HG03135 (cell line): ENCODE data around the gene RNF20.
"Not testable (repeated sequence)": the region's sequence is repeated elsewhere in the genome, so short reads cannot be mapped to it uniquely, and the experiment has no call there.

Experiments used
- ATAC-seq: cut with Tn5 transposase; IDR thresholded peaks from one replicate; pipeline ENCODE4 v1.9.1; 2021; ENCODE audit warnings: mild to moderate bottlenecking, moderate library complexity; ENCODE audit not compliant: unreplicated experiment

The RNF20 gene

GRCh38 chr9:101533334-101534204 lies at the start of gene RNF20:
Gene RNF20, plus strand, starts transcription at chr9:101533853. Its CDS starts 1,571 bp downstream, at chr9:101535424.
- peak; percentile 99 for ATAC-seq

- ATAC-seq, result no peak
Measured at GRCh38 chr9:101484046-101484445, 49.6 kb upstream of the RNF20 start.

GRCh38 chr9:101485924-101486692 lies 47.5 kb upstream of the RNF20 start:
- no peak for ATAC-seq

- no peak for ATAC-seq
Measured at GRCh38 chr9:101486693-101487442, 46.8 kb upstream of the RNF20 start.

- ATAC-seq, result no peak
Measured at GRCh38 chr9:101487443-101487840, 46.2 kb upstream of the RNF20 start.

- no peak for ATAC-seq
Measured at GRCh38 chr9:101495810-101496209, 37.8 kb upstream of the RNF20 start.

GRCh38 chr9:101498323-101498722 lies 35.3 kb upstream of the RNF20 start:
- no peak for ATAC-seq

GRCh38 chr9:101504188-101504587 lies 29.5 kb upstream of the RNF20 start:
- ATAC-seq, result no peak

- ATAC-seq, result no peak
Measured at GRCh38 chr9:101508211-101508610, 25.4 kb upstream of the RNF20 start.

- no peak for ATAC-seq
Measured at GRCh38 chr9:101509572-101509971, 24.1 kb upstream of the RNF20 start.

GRCh38 chr9:101510459-101510858 lies 23.2 kb upstream of the RNF20 start:
- ATAC-seq, result no peak

GRCh38 chr9:101511009-101511408 lies 22.6 kb upstream of the RNF20 start:
- ATAC-seq, result no peak

- no peak for ATAC-seq
Measured at GRCh38 chr9:101512116-101512515, 21.5 kb upstream of the RNF20 start.

- ATAC-seq, result no peak
Measured at GRCh38 chr9:101513351-101513750, 20.3 kb upstream of the RNF20 start.

- no peak for ATAC-seq
Measured at GRCh38 chr9:101514071-101514470, 19.6 kb upstream of the RNF20 start.

GRCh38 chr9:101516655-101517054 lies 17.0 kb upstream of the RNF20 start:
- no peak for ATAC-seq

GRCh38 chr9:101518489-101518888 lies 15.2 kb upstream of the RNF20 start:
- not testable (repeated sequence) for ATAC-seq

GRCh38 chr9:101524371-101524770 lies 9.3 kb upstream of the RNF20 start:
- ATAC-seq, result no peak

- ATAC-seq, result no peak
Measured at GRCh38 chr9:101527066-101527465, 6.6 kb upstream of the RNF20 start.

- no peak for ATAC-seq
Measured at GRCh38 chr9:101528015-101528414, 5.6 kb upstream of the RNF20 start.

- peak; percentile 40 for ATAC-seq
Measured at GRCh38 chr9:101530076-101530711, 3.5 kb upstream of the RNF20 start.
